HG02642 (cell line): ENCODE measurements around the gene ASB11.
A peak's percentile ranks its signal among the peaks of the same experiment; 100 is the strongest.

ENCODE experiments used
- ATAC-seq: cut with Tn5 transposase; IDR thresholded peaks from one replicate; pipeline ENCODE4 v1.9.1; 2021; ENCODE audit warnings: mild to moderate bottlenecking; ENCODE audit not compliant: unreplicated experiment, poor library complexity

Gene ASB11

GRCh38 chrX:15315509-15315908, at the start of gene ASB11:
ASB11 (minus strand) TSS chrX:15315640; CDS start chrX:15315605, 35 bp downstream.
- ATAC-seq, result no peak

- no peak for ATAC-seq
These were observed 44.3 kb upstream of the ASB11 start for GRCh38 chrX:15359701-15360100.

GRCh38 chrX:15358533-15358932, 43.1 kb upstream of the ASB11 start:
- ATAC-seq, result no peak

GRCh38 chrX:15356444-15356843, 41.0 kb upstream of the ASB11 start:
- no peak for ATAC-seq

- ATAC-seq, result no peak
These were observed 35.0 kb upstream of the ASB11 start for GRCh38 chrX:15350329-15350996.

- no peak for ATAC-seq
These were observed 33.6 kb upstream of the ASB11 start for GRCh38 chrX:15349046-15349445.

GRCh38 chrX:15345976-15346375, 30.5 kb upstream of the ASB11 start:
- no peak for ATAC-seq

- no peak for ATAC-seq
These were observed 28.7 kb upstream of the ASB11 start for GRCh38 chrX:15344106-15344505.

GRCh38 chrX:15343075-15343476, 27.6 kb upstream of the ASB11 start:
- ATAC-seq, result no peak

GRCh38 chrX:15340867-15341266, 25.4 kb upstream of the ASB11 start:
- ATAC-seq, result no peak

GRCh38 chrX:15336023-15336413, 20.6 kb upstream of the ASB11 start:
- ATAC-seq, result no peak

- peak; percentile 99 for ATAC-seq
These were observed 19.9 kb upstream of the ASB11 start, which contains the start of gene PIGA for GRCh38 chrX:15335135-15336022. PIGA (minus strand) TSS chrX:15335523; CDS start chrX:15331930, 3,593 bp downstream.

- no peak for ATAC-seq
These were observed 19.1 kb upstream of the ASB11 start for GRCh38 chrX:15334561-15334960.

- ATAC-seq, result no peak
These were observed 13.4 kb upstream of the ASB11 start for GRCh38 chrX:15328821-15329220.

GRCh38 chrX:15328131-15328530, 12.7 kb upstream of the ASB11 start:
- ATAC-seq, result no peak

- no peak for ATAC-seq
These were observed 7.0 kb upstream of the ASB11 start for GRCh38 chrX:15322472-15322871.

- ATAC-seq, result no peak
These were observed 6.6 kb upstream of the ASB11 start for GRCh38 chrX:15322072-15322471.

GRCh38 chrX:15321447-15321846, 6.0 kb upstream of the ASB11 start:
- no peak for ATAC-seq

- ATAC-seq, result no peak
These were observed 4.9 kb upstream of the ASB11 start for GRCh38 chrX:15320297-15320696.

- no peak for ATAC-seq
These were observed 3.6 kb upstream of the ASB11 start for GRCh38 chrX:15319075-15319474.

GRCh38 chrX:15314472-15314871, 968 bp downstream of the ASB11 start:
- ATAC-seq, result no peak

GRCh38 chrX:15311119-15311518, 4.3 kb downstream of the ASB11 start:
- ATAC-seq, result no peak
